ENCODE data around the gene EXOC4.

DNA sequence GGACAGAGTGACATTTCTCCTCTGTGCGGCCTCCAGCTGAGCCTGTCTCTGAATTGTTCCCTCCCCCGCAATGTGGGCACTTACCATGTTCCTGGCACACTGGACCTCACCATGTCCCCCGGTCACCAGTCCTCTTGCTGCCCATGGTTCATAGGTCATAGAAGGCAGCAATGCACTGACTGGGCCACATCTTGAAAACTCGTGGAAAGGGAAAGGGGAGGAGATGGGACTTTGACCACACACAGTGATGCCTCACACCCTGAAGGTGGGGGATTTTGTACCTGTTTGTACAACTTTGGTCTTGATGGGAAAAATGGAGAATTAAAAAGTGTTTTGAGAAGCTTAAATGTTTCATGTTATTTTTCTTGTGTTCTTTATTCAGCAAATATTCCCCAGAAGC is 812.5 kb downstream of the EXOC4 start:
- TF ChIP-seq, protein P1, sequence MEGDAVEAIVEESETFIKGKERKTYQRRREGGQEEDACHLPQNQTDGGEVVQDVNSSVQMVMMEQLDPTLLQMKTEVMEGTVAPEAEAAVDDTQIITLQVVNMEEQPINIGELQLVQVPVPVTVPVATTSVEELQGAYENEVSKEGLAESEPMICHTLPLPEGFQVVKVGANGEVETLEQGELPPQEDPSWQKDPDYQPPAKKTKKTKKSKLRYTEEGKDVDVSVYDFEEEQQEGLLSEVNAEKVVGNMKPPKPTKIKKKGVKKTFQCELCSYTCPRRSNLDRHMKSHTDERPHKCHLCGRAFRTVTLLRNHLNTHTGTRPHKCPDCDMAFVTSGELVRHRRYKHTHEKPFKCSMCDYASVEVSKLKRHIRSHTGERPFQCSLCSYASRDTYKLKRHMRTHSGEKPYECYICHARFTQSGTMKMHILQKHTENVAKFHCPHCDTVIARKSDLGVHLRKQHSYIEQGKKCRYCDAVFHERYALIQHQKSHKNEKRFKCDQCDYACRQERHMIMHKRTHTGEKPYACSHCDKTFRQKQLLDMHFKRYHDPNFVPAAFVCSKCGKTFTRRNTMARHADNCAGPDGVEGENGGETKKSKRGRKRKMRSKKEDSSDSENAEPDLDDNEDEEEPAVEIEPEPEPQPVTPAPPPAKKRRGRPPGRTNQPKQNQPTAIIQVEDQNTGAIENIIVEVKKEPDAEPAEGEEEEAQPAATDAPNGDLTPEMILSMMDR (tag by site-specific recombination; IDR thresholded peaks at IDR 0.05): no peak
- TF ChIP-seq, protein P2, sequence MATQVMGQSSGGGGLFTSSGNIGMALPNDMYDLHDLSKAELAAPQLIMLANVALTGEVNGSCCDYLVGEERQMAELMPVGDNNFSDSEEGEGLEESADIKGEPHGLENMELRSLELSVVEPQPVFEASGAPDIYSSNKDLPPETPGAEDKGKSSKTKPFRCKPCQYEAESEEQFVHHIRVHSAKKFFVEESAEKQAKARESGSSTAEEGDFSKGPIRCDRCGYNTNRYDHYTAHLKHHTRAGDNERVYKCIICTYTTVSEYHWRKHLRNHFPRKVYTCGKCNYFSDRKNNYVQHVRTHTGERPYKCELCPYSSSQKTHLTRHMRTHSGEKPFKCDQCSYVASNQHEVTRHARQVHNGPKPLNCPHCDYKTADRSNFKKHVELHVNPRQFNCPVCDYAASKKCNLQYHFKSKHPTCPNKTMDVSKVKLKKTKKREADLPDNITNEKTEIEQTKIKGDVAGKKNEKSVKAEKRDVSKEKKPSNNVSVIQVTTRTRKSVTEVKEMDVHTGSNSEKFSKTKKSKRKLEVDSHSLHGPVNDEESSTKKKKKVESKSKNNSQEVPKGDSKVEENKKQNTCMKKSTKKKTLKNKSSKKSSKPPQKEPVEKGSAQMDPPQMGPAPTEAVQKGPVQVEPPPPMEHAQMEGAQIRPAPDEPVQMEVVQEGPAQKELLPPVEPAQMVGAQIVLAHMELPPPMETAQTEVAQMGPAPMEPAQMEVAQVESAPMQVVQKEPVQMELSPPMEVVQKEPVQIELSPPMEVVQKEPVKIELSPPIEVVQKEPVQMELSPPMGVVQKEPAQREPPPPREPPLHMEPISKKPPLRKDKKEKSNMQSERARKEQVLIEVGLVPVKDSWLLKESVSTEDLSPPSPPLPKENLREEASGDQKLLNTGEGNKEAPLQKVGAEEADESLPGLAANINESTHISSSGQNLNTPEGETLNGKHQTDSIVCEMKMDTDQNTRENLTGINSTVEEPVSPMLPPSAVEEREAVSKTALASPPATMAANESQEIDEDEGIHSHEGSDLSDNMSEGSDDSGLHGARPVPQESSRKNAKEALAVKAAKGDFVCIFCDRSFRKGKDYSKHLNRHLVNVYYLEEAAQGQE (tag by site-specific recombination; IDR thresholded peaks at IDR 0.05): no peak
- TF ChIP-seq, protein P3, sequence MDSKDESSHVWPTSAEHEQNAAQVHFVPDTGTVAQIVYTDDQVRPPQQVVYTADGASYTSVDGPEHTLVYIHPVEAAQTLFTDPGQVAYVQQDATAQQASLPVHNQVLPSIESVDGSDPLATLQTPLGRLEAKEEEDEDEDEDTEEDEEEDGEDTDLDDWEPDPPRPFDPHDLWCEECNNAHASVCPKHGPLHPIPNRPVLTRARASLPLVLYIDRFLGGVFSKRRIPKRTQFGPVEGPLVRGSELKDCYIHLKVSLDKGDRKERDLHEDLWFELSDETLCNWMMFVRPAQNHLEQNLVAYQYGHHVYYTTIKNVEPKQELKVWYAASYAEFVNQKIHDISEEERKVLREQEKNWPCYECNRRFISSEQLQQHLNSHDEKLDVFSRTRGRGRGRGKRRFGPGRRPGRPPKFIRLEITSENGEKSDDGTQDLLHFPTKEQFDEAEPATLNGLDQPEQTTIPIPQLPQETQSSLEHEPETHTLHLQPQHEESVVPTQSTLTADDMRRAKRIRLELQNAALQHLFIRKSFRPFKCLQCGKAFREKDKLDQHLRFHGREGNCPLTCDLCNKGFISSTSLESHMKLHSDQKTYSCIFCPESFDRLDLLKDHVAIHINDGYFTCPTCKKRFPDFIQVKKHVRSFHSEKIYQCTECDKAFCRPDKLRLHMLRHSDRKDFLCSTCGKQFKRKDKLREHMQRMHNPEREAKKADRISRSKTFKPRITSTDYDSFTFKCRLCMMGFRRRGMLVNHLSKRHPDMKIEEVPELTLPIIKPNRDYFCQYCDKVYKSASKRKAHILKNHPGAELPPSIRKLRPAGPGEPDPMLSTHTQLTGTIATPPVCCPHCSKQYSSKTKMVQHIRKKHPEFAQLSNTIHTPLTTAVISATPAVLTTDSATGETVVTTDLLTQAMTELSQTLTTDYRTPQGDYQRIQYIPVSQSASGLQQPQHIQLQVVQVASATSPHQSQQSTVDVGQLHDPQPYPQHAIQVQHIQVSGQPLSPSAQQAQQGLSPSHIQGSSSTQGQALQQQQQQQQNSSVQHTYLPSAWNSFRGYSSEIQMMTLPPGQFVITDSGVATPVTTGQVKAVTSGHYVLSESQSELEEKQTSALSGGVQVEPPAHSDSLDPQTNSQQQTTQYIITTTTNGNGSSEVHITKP (tag by site-specific recombination; IDR thresholded peaks at IDR 0.05): no peak
- TF ChIP-seq ZNF600 (tag by site-specific recombination; IDR thresholded peaks at IDR 0.05): no peak
- no peak for TF ChIP-seq ZNF121 (tag by site-specific recombination; IDR thresholded peaks at IDR 0.05)
- TF ChIP-seq, protein P4, sequence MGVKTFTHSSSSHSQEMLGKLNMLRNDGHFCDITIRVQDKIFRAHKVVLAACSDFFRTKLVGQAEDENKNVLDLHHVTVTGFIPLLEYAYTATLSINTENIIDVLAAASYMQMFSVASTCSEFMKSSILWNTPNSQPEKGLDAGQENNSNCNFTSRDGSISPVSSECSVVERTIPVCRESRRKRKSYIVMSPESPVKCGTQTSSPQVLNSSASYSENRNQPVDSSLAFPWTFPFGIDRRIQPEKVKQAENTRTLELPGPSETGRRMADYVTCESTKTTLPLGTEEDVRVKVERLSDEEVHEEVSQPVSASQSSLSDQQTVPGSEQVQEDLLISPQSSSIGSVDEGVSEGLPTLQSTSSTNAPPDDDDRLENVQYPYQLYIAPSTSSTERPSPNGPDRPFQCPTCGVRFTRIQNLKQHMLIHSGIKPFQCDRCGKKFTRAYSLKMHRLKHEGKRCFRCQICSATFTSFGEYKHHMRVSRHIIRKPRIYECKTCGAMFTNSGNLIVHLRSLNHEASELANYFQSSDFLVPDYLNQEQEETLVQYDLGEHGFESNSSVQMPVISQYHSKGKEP (tag by site-specific recombination; IDR thresholded peaks at IDR 0.05): no peak
- no peak for TF ChIP-seq ZNF350 (tag by site-specific recombination; IDR thresholded peaks at IDR 0.05)
- no peak for TF ChIP-seq GLI4 (tag by site-specific recombination; IDR thresholded peaks at IDR 0.05)
- no peak for TF ChIP-seq ZNF785 (tag by site-specific recombination; IDR thresholded peaks at IDR 0.05)
- TF ChIP-seq, protein P5, sequence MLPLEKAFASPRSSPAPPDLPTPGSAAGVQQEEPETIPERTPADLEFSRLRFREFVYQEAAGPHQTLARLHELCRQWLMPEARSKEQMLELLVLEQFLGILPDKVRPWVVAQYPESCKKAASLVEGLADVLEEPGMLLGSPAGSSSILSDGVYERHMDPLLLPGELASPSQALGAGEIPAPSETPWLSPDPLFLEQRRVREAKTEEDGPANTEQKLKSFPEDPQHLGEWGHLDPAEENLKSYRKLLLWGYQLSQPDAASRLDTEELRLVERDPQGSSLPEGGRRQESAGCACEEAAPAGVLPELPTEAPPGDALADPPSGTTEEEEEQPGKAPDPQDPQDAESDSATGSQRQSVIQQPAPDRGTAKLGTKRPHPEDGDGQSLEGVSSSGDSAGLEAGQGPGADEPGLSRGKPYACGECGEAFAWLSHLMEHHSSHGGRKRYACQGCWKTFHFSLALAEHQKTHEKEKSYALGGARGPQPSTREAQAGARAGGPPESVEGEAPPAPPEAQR (tag by site-specific recombination; IDR thresholded peaks at IDR 0.05): no peak
- no peak for TF ChIP-seq ZNF19 (tag by site-specific recombination; IDR thresholded peaks at IDR 0.05; ENCODE audit: low read depth)
- no peak for TF ChIP-seq ZNF24 (tag by site-specific recombination; IDR thresholded peaks at IDR 0.05)
- no peak for TF ChIP-seq ZNF501 (tag by site-specific recombination; IDR thresholded peaks at IDR 0.05)
